Neural progenitor cell (in vitro differentiated cells): ENCODE data around the gene SLIT2. TPM values are rescaled to one million over a fixed set of nuclear protein-coding genes. Genes with fewer than 3 reads are reported as not detected.

ENCODE experiments used
- DNase-seq: peaks from one replicate; pipeline ENCODE4 v3.0.0-alpha.2; 2016; ENCODE audit warnings: low spot score
- H2AFZ ChIP-seq: fragments of 200-600 bp; sonication (generic); replicated peaks from 2 replicates; pipeline ENCODE4 v1.6.1; 2016; ENCODE audit warnings: antibody characterized with exemption
- H3F3A ChIP-seq: fragments of 200-600 bp; sonication (generic); 2 replicates; pipeline ENCODE4 v1.6.1; 2016; ENCODE audit warnings: antibody characterized with exemption, low read depth
- H3K27ac ChIP-seq: fragments of 200-600 bp; sonication (generic); 2 replicates; pipeline ENCODE4 v1.5.1; 2016; ENCODE audit warnings: mild to moderate bottlenecking
- H3K27me3 ChIP-seq: fragments of 200-600 bp; sonication (generic); 2 replicates; pipeline ENCODE4 v1.6.1; 2016; ENCODE audit warnings: mild to moderate bottlenecking, moderate library complexity
- H3K36me3 ChIP-seq: fragments of 200-600 bp; sonication (generic); 2 replicates; pipeline ENCODE4 v1.5.1; 2016
- H3K4me1 ChIP-seq: fragments of 200-600 bp; sonication (generic); 2 replicates; pipeline ENCODE4 v1.6.1; 2016; ENCODE audit warnings: mixed run types
- H3K4me2 ChIP-seq: fragments of 200-600 bp; sonication (generic); 2 replicates; pipeline ENCODE4 v1.6.1; 2016
- H3K4me3 ChIP-seq: fragments of 200-600 bp; sonication (generic); 2 replicates; pipeline ENCODE4 v1.5.1; 2016
- H3K79me2 ChIP-seq: fragments of 200-600 bp; sonication (generic); 2 replicates; pipeline ENCODE4 v1.6.1; 2016; ENCODE audit warnings: low read depth
- H3K9ac ChIP-seq: fragments of 200-600 bp; sonication (generic); 2 replicates; pipeline ENCODE4 v1.6.1; 2016
- H3K9me3 ChIP-seq: fragments of 200-600 bp; sonication (generic); 2 replicates; pipeline ENCODE4 v1.5.1; 2016; ENCODE audit warnings: low read depth
- H4K20me1 ChIP-seq: fragments of 200-600 bp; sonication (generic); 2 replicates; pipeline ENCODE4 v1.6.1; 2016; ENCODE audit warnings: low read depth
- H3K27ac Mint-ChIP-seq: 3 replicates; pipeline ENCODE4 v1.8.0; 2021; ENCODE audit warnings: mixed read lengths
- H3K27me3 Mint-ChIP-seq: 2 replicates; pipeline ENCODE4 v1.8.0; 2022; ENCODE audit warnings: low read depth, mild to moderate bottlenecking, inconsistent platforms, moderate library complexity, mixed read lengths; ENCODE audit not compliant: insufficient read depth
- H3K36me3 Mint-ChIP-seq: 3 replicates; pipeline ENCODE4 v1.8.0; 2021; ENCODE audit warnings: mixed read lengths
- H3K4me1 Mint-ChIP-seq: 3 replicates; pipeline ENCODE4 v1.8.0; 2021; ENCODE audit warnings: mixed read lengths
- H3K4me3 Mint-ChIP-seq: 3 replicates; pipeline ENCODE4 v1.8.0; 2021; ENCODE audit warnings: mild to moderate bottlenecking, moderate library complexity, mixed read lengths
- H3K9me3 Mint-ChIP-seq: 3 replicates; pipeline ENCODE4 v1.8.0; 2020; ENCODE audit warnings: mixed read lengths
- EZH2 ChIP-seq: fragments of 200-600 bp; sonication (generic); IDR thresholded peaks from 2 replicates; pipeline ENCODE4 v1.6.1; 2017; ENCODE audit warnings: antibody characterized with exemption, mild to moderate bottlenecking, moderate library complexity
- EZH2phosphoT487 ChIP-seq: fragments of 200-600 bp; sonication (generic); IDR thresholded peaks from 2 replicates; pipeline ENCODE4 v1.6.1; 2017; ENCODE audit warnings: antibody characterized with exemption
- total RNA-seq: library from RNA; depleted of rRNA; stranded (reverse); fragments of >200 nt; gene quantifications from 2 replicates; pipeline ENCODE4 v1.2.3, GENCODE V29; 2015; ENCODE audit warnings: low replicate concordance
- TF ChIP-seq, protein P1 (sequence below): fragments of 200-600 bp; sonication (generic); IDR thresholded peaks from 2 replicates; pipeline ENCODE4 v1.5.1; 2017; ENCODE audit warnings: antibody characterized with exemption, mild to moderate bottlenecking

The SLIT2 gene
- total RNA-seq, 1 donor from 2014 or later = 3.0 TPM

DNA sequence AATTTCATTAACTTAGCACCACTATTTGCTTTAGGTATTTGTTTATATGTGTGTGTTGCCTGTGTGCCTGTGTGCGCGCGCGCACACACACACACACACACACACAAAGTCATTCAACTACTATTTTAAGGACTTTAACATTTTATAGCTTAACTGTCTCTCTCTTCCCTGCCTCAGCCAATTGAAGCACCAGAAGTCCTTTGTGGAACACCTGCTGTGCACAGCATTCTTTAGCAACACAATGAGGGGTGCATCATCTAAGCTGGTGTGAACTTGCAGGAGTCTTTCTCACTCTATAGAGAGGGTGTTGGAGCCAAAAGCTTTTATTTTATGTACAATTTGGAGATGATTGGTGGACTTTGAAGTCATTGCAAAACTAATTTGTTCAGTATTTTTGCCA lies 31.3 kb downstream of the SLIT2 start:
- peak overlapping the region; percentile 48 for H3K4me2 ChIP-seq

DNA sequence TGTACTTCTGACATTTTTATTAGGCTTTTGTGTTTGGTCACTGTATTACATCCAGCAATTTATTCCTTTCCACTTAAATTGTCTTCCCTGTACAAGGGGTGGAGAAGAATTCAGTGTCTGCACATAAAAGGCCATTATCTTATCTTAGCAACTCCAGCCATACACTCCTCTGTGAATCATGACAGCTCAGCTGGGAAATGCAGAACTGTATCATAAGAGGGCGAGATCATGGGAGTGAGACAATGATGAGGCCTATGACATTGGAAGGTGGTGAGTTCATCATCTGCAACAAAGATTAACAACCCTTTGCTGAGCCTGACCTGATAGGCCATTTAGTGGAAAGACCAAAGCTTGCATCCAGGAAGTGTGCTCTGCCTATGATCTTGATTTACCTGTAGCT lies 33.3 kb downstream of the SLIT2 start:
- Histone ChIP-seq H3K4me2 (no peak overlapping the region), H3K36me3 (no peaks in the 10 kb centered on the region), H3K9me3 (no peaks in the 10 kb centered on the region), H3K27me3 (no peaks in the 10 kb centered on the region), H3K4me1 (peaks cover 24% of the 10 kb centered on the region), H3K79me2 (no peaks in the 10 kb centered on the region), H3K4me3 (no peak overlapping the region), H4K20me1 (no peaks in the 10 kb centered on the region), H2AFZ (no peak overlapping the region), H3K9ac (no peak overlapping the region), H3F3A (no peaks in the 10 kb centered on the region), H3K27ac (no peak overlapping the region)
- Mint-ChIP-seq H3K9me3 (no peaks in the 10 kb centered on the region), H3K4me1 (peaks cover 55% of the 10 kb centered on the region), H3K36me3 (peaks cover 28% of the 10 kb centered on the region), H3K27ac (no peak overlapping the region), H3K4me3 (no peak overlapping the region), H3K27me3 (no peaks in the 10 kb centered on the region)
- no peak for TF ChIP-seq EZH2phosphoT487
- TF ChIP-seq EZH2 = no peak
- TF ChIP-seq, protein P1, sequence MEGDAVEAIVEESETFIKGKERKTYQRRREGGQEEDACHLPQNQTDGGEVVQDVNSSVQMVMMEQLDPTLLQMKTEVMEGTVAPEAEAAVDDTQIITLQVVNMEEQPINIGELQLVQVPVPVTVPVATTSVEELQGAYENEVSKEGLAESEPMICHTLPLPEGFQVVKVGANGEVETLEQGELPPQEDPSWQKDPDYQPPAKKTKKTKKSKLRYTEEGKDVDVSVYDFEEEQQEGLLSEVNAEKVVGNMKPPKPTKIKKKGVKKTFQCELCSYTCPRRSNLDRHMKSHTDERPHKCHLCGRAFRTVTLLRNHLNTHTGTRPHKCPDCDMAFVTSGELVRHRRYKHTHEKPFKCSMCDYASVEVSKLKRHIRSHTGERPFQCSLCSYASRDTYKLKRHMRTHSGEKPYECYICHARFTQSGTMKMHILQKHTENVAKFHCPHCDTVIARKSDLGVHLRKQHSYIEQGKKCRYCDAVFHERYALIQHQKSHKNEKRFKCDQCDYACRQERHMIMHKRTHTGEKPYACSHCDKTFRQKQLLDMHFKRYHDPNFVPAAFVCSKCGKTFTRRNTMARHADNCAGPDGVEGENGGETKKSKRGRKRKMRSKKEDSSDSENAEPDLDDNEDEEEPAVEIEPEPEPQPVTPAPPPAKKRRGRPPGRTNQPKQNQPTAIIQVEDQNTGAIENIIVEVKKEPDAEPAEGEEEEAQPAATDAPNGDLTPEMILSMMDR = no peak
- no peak for DNase-seq

More for the DNA sequence above, 31.3 kb downstream of the SLIT2 start:
- peaks cover 38% of the 10 kb centered on the region for H3K36me3 Mint-ChIP-seq
- H3K4me1 ChIP-seq = peaks cover 24% of the 10 kb centered on the region
- peak overlapping the region; percentile 17 for H3K27ac Mint-ChIP-seq
- H4K20me1 ChIP-seq = no peaks in the 10 kb centered on the region
- H3K27me3 Mint-ChIP-seq = peaks cover 2% of the 10 kb centered on the region
- no peak overlapping the region for H3K4me3 ChIP-seq
- H3K36me3 ChIP-seq = no peaks in the 10 kb centered on the region
- H3K9me3 Mint-ChIP-seq = peaks cover 6% of the 10 kb centered on the region
- no peaks in the 10 kb centered on the region for H3K27me3 ChIP-seq
- H3K79me2 ChIP-seq = no peaks in the 10 kb centered on the region
- H3K9ac ChIP-seq = no peak overlapping the region
- TF ChIP-seq, protein P1 = no peak
- no peak for TF ChIP-seq EZH2
- TF ChIP-seq EZH2phosphoT487 = no peak
- no peak overlapping the region for H2AFZ ChIP-seq
- peak overlapping the region; percentile 24 for H3K4me3 Mint-ChIP-seq
- H3K4me1 Mint-ChIP-seq = peaks cover 55% of the 10 kb centered on the region
- no peak overlapping the region for H3K27ac ChIP-seq
- no peaks in the 10 kb centered on the region for H3F3A ChIP-seq
- no peaks in the 10 kb centered on the region for H3K9me3 ChIP-seq
- DNase-seq = peak; percentile 81

DNA sequence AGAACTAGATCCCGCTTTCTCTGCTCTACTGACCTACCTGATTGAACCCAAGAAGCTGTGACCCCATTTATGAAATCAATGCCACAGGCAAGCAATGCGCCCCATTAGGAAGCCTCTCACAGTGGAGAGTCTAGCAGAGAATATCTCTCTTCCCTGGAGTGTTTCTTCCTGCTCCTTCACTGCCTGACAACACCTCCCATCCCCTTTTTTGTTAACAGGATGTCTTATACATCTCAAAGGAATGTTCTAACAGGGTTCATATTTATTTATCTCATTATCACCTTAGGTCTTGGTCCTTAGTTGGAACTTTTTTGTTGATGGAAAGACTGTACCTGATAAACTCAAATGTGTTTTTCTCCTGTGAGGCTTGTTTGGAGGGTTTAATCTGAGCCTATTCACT lies 35.5 kb downstream of the SLIT2 start:
- Histone ChIP-seq H3K36me3 (no peaks in the 10 kb centered on the region), H3K4me3 (no peak overlapping the region), H3K4me2 (no peak overlapping the region), H3K9ac (no peak overlapping the region), H3K79me2 (no peaks in the 10 kb centered on the region), H3K9me3 (no peaks in the 10 kb centered on the region), H3K4me1 (peaks cover 12% of the 10 kb centered on the region), H3F3A (no peaks in the 10 kb centered on the region), H2AFZ (no peak overlapping the region), H3K27me3 (no peaks in the 10 kb centered on the region), H4K20me1 (no peaks in the 10 kb centered on the region), H3K27ac (no peak overlapping the region)
- no peak for DNase-seq
- H3K27ac Mint-ChIP-seq = no peak overlapping the region
- no peaks in the 10 kb centered on the region for H3K27me3 Mint-ChIP-seq
- TF ChIP-seq, protein P1 = no peak
- TF ChIP-seq EZH2 (no peak), EZH2phosphoT487 (no peak)
- H3K36me3 Mint-ChIP-seq = peaks cover 20% of the 10 kb centered on the region
- H3K4me1 Mint-ChIP-seq = peaks cover 43% of the 10 kb centered on the region
- no peak overlapping the region for H3K4me3 Mint-ChIP-seq
- no peaks in the 10 kb centered on the region for H3K9me3 Mint-ChIP-seq
